C4-2B (cell line): ENCODE results near the gene EPS15.

Source experiments
- CTCF ChIP-seq: fragments of 450-650 bp; conservative IDR thresholded peaks from 2 replicates; pipeline ENCODE4 v1.5.1; 2017; ENCODE audit warnings: mild to moderate bottlenecking
- ZFX ChIP-seq: fragments of 450-650 bp; IDR thresholded peaks from 2 replicates; pipeline ENCODE4 v1.6.1; 2017

DNA sequence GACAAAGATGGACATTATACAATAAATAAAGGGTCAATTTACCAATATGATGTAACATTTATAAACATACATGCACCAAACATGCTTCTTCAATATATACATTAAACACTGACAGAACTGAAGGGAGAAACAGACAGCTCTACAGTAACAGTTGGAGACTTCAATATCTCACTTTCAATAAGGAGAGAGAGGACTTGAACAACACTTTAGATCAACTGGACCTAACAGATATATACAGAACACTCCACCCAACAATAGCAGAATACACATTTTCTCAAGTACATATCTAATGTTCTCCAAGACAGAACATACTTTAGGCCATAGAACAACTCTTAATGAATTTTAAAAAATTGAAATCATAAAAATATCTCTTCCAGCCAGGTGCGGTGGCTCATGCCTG lies 138.1 kb downstream of the EPS15 start:
- TF ChIP-seq CTCF (no peak), ZFX (no peak)
